G401 (cell line): ENCODE data around the gene PSMB7. TPM values are rescaled to one million over a fixed set of nuclear protein-coding genes. Genes with fewer than 3 reads are reported as not detected.
"Not testable (repeated sequence)": the region's sequence is repeated elsewhere in the genome, so short reads cannot be mapped to it uniquely, and the experiment has no call there.

Experiments used
- DNase-seq: peaks from one replicate; pipeline ENCODE4 v3.0.0-alpha.2; 2015; ENCODE audit warnings: low spot score
- in situ Hi-C: cut with HindIII; loops from 2 replicates; pipeline ENCODE4 v1.10.0; 2016; ENCODE audit warnings: low sequenced_read_pairs, mixed read lengths
- total RNA-seq: library from RNA; depleted of rRNA; stranded (reverse); fragments of >200 nt; shearing (Covaris generic); gene quantifications from 2 replicates; pipeline ENCODE4 v1.2.3, GENCODE V29; 2014

The PSMB7 gene
- total RNA-seq, 1 experiment from 2014 or later, result 196 TPM

DNA sequence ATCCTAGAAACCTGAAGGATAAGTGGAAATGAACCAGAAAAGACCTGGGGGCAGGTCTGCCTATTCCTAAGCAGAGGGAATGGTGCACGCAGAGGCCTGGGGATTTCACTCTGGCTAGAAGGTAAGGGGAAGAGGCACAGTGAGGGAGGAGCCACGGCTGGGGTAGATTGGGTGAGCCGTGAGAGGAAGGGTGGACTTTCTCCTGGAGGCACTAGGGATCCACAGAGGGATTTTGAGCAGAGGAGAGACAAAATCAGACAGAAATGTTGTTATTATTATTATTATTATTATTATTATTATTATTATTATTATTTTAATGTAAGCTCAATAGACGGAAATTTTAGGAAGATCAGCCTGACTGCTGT is 32.0 kb upstream of the PSMB7 start:
- DNase-seq, result no peak
- in situ Hi-C loops, result no loop called here

DNA sequence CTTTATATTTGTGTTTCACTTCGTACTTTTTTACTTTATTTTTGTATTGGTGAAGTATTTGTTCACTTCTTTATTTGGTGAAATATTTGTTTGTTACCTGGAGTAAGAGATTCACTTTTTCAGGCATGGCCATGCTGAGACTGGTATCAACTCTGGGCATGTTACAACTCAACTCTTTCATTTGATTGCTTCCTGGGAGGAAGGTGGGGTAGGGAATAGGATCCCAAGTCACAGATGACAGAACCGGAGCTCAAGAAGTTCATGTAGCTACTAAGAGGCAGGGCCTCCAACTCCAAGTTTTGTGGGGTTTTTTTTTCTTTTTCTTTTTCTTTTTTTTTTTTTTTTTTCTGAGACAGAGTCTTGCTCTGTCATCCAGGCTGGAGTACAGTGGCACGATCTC is 28.9 kb upstream of the PSMB7 start:
- in situ Hi-C loops, result no loop called here
- DNase-seq, result no peak

DNA sequence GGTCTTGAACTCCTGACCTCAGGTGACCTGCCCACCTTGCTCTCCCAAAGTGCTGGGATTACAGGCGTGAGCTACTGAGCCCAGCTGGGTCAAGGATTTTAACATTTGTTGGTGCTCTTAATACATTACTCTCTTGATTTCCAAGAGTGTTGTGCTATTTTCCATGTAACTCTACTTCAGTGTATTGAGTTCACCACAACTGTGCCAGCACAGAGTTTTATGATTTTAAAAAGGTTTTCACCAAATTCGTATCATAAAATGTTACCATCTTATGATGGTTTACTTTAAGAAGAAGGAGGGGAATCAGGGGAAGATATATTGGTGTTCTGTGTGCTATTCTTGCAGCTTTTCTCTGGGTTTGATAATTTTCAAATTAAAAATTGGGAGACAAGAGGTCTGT is 28.4 kb upstream of the PSMB7 start:
- in situ Hi-C loops, result no loop called here
- DNase-seq, result no peak

DNA sequence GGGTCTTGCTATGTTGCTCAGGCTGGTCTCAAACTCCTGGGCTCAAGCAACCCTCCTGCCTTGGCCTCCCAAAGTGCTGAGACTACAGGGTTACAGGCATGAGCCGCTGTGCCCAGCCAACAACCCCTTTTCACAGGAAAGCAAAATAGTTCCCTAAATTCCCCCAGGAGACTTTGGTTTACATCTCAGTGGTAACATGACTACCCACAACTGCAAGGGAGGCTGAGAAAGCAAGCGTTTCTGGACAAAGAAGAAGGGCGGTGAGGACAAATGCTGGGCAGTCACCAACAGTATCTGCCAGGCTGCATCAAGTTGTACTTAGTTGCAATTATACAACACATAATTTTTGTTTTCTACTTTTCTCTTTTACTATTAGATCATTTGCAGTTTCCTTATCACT is 27.6 kb upstream of the PSMB7 start:
- in situ Hi-C loops, result no loop called here
- DNase-seq, result no peak

DNA sequence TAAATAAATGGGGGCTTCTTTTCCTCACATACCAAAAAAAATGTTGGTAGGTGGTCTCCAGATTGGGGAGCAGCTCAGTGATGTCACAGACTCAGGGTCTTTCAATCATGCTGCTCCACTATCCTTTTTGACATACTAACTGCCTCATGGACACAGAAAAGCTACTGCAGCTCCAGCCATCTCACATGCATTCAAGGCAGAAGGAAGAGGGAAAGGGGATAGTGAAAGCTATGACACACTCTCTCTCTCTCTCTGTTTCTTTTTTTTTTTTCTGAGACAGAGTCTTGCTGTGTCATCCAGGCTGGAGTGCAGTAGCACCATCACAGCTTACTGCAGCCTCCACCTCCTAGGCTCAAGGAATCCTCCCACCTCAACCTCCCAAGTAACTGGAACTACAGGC is 27.1 kb upstream of the PSMB7 start:
- no peak for DNase-seq
- in situ Hi-C loops, result no loop called here

DNA sequence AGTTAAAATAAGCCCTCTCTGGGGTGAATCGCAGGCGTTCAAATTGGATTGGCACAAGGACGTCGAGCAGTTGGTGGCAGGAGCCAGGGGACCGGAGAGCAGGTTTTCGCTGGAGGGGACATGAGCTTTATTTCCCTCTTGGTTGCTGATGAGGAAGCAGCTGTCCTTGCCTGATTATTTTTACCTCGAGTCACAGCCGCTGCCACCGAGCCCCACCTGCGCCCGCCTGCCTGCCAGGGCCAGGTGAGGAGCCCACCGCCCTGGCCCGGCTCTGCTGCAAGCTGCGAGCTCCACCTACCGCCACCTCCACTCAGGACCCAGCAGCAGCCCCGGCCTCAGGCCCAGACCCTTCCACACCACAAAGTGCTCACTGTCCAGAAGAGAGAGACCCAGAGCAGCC is 26.0 kb upstream of the PSMB7 start:
- no peak for DNase-seq
- in situ Hi-C loops, result no loop called here

DNA sequence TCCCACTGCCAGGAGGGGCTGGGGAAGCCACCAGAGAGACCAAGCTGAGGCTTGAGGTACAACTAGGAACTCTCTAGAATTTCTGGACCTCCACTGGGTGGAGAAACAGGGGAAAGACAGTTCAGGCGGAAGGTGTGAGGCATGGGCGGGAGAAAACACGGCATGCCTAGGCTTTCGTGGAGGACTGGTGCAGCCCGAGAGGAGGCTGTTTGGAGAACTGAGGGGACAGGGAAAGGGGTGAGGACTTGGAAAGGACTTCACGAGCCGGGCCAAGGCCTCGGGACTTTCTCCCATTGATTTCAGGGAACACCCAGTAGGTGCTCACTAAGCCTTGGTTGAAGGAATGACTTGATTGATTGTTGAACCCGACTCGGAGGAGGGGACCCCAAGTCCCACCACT is 25.5 kb upstream of the PSMB7 start:
- in situ Hi-C loops, result no loop called here
- DNase-seq, result no peak

DNA sequence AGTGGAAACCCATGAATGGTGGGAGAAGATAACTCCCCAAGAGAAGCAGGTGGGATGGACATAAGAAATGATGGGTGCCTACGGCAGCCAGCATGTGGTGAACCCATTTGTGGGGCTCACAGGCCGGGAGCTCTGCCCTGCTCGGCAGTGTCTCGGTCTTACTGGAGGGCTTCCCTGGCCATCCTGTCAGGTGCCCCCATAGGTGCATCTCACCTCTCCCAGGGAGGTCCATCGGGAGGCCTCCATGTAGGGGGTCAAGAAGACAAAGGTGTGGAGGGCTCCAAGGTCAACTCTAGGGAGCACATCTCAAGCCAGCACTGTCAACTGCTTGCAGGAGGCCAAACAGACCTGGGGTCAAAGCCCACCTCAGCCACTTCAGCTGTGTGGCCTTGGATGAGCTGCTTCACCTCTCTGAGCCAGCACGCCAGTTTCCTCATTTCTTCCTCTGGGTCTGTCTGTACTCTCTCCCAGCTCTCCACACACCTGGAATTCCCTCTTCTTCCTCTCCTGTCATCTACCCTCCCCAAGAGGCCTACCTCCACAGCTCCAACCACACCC is 24.5 kb upstream of the PSMB7 start:
- in situ Hi-C loops, result no loop called here
- no peak for DNase-seq

DNA sequence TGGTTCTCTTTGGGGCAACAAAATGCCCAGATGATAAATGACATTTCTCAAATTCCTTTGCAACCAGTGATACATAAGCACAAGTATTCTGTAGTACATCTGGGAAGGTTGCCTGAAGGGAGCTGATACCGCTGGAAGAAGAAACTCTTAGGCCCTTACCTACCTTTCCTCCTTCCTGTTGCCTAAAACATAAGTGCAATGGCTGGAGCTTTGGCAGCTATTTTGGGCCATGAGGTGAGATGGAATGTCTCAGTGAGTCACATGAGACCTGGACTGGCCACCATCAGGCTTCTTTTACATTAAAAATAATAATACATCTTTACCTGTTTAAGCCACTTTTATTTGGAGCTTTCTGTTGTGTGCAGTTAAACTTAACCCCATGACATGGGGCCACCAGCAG is 23.8 kb upstream of the PSMB7 start:
- in situ Hi-C loops, result no loop called here
- DNase-seq, result no peak

DNA sequence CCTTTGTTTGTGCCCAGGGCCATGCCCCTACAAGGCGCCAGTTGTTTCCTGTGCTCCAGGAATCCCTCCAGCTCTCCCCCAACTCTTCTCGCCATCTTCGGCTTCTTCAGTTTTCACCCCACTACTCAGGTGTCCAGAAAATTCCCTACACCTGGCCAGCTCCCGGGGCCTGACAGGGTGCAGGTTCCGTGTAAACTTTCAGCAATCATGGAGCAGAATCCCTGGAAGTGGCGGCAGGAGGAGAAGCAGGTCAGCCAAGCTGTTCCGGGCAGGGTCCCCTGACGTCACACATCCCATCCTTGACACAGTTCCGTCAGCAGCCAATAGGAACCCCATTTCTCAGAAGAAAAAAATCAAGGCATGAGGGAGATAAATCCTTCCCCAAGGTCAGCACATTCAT is 22.8 kb upstream of the PSMB7 start:
- in situ Hi-C loops, result no loop called here
- no peak for DNase-seq

DNA sequence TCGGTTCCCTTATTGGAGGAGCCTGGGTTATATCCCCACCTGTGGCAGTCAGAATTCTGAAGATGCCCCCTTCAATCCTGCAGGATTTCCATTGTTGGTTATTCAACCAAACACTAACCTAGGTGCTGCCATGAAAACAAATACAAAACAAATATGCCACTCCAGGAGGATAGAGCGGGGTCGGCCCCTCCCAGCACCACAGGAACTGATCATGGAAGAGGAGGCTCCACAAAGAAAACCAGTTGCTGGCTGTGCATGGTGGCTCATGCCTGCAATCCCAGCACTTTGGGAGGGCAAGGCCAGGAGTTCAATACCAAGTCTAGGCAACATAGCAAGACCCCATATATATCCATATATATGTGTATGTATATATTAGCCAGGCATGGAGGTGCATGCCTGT is 21.8 kb upstream of the PSMB7 start:
- in situ Hi-C loops, result no loop called here
- no peak for DNase-seq

DNA sequence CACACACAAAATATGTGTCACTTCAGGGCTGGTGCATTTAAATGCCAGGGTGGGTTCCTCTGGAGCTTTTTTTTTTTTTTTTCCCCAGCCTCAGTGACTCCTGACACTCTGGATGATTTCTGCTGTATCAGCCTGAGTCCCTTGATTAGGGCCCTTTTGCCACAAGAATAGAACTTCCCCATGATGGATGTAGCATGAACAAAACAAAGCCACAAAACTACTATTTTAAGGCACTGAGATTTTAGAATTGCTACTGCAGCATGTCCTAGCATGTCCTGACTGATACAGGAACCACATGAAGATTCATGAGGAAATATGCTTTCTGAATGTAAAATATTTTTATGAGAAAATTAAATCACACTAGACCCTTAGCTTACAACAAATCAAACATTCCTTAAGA is 21.1 kb upstream of the PSMB7 start:
- DNase-seq, result no peak
- in situ Hi-C loops, result no loop called here

DNA sequence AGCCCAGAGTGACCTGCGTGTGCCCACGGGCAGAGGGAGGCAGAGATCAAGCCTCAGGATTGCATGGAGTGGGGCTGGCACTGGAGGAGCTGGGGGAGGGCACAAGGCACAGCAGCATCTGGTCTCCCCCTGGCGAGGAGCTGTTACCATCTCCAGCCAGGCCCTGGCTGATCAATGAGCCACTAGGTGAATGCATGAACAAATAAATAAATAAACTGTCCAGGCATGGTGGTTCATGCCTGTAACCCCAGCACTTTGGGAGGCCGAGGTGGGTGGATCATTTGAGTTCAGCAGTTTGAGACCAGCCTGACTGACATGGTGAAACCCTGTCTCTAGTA is 14.3 kb upstream of the PSMB7 start:
- no peak for DNase-seq
- in situ Hi-C loops, result no loop called here

DNA sequence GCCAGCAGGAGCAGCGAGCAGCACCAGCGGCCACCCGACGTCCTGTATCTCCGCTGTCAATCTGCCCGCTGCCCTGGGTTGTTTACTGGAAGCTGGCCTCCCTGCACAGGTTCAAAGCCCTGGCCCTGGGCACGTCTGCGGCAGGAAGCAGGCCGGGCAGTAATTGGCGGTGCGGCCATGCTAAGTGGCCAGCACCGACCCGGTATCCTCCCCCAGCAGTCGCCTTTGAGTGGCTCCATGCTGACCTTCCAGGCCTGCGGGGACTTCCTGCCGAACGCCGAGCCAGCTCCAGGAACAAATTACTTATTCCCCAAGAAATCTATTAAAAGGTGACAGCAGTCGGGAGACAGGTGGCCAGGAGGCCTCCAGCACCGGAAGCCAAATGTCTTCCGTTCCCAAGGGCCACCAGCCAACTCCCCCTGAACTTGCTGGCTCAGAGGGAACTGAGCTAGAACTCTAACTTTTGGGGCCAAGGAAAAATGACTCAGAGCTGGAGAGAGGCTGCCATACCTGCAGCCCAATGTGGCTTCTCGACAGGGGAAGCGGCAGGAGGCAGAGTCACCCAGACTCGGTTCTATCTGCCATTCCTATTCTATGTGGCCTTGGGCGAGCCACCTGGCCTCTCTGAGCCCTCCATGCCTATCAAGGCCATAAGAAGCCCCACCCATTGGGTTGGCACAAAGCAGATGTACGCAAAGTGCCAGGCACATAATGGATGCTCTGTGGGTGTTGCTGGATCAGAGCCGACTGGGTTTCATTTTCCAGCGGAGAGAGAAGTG is 13.7 kb upstream of the PSMB7 start:
- in situ Hi-C loops, result no loop called here
- peak; percentile 93 for DNase-seq

DNA sequence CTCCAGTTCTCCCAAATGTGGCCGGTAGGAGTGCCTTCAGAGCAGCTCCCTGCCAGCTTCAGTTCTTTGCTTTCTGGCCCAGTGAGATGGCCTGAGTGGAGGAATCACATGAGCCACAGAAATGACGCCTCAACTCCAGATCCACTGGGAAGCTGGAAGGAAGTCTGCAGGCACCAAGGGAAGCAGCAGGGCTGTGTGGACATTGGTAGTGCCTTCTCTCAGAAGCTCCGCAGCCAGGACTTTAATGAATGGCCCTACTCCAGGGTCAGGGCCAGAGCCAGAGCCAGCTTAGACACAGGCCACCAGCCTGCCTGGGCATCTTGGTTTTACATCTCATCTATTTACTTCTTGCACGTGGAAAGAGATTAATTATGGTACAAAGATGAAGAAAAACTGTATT is 12.0 kb upstream of the PSMB7 start:
- in situ Hi-C loops, result no loop called here

DNA sequence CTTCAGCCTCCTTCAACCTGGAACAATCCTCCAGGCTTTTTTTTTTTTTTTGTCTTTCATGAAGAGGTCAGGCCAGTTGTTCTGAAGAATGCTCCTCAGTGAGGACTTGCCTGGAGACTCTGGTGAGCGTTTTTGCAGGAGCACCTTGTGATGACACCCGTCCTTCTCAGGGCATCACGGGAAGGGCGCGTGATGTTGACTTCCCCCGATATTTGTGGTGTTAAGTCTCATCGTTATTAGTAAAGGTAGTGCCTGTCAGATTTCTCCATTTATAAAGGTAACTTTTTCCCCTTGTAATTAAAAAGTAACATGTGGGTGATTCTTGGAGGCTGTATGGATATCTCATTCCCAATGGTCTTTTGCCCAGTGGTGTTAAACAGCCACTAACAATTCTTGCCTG is 11.1 kb upstream of the PSMB7 start:
- in situ Hi-C loops, result no loop called here

More for the DNA sequence above, 12.0 kb upstream of the PSMB7 start:
- no peak for DNase-seq

DNA sequence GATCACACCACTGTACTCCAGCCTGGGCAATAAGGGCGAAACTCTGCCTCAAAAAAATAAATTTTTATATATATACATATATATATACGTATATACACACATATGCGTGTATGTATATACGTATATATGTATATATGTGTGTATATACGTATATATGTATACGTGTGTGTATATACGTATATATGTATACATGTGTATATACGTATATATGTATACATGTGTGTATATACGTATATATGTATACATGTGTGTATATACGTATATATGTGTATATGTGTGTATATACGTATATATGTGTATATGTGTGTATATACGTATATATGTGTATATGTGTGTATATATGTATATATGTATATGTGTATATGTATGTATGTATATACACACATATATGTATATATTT is 10.5 kb upstream of the PSMB7 start:
- DNase-seq, in situ Hi-C loops: not testable (repeated sequence)

More for the DNA sequence above, 11.1 kb upstream of the PSMB7 start:
- DNase-seq, result no peak

DNA sequence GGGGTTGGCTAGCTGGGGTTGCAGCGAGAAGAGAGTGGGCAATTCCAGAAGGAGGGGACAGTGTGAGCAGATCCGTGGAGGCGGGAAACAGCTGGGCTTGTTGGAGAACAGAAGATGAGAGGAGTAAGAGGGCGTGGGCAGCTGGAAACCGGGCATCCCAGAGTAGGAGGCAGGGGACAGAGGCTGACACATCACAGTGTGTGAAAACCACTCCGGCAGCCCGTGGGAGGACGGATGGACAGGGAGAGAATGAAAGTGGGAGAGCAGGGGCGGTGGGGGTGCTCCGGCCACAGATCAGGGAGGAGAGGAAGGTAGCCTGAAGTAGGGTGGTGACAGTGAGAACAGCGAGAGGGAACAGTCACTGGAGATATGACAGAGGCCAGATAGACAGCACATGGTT is 8.3 kb upstream of the PSMB7 start:
- no peak for DNase-seq
- in situ Hi-C loops, result no loop called here

DNA sequence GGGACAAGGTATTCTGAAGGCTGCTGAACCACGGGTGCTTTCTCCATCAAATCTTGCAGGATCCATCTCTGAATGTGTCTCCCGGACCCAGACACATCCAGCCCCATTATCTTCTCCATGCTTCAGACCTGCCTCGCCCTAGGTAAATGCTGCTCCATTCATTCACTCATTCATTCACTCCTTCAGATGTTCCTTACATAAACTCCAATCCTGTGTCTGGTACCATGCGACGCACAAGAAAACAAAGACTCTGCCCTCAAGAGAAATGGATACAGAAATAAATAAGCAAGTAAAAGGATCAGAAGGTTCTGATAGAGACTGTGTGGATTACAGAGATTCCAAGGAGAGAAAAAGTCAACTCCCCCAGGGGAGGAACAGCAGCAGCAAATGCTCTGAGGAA is 7.9 kb upstream of the PSMB7 start:
- in situ Hi-C loops, result no loop called here

DNA sequence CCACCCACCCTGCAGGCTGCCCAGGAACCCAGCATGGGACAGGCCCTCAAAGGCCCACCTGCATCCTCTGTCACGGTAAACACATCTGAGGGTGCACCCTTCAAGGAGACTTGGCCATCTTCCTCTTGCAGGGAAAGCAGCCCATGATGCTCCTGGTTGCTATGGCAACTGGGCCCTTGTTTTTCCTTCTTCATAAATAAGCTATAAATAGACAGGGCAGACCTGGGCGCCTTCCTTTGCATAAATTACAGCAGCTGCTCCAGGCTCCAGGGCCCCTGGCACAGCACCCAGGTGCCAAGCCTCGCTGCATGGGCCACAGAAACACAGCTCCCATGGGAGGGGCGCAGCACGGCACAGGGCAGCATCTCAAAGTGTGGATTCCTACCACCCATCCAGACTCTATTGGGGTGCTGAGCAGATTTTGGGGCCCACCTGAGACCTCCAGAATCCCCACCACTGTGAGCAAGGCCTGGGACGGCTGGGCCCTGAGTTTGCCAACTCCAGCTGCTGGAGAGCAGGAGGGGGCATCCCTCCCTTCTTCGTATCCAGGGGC is 5.8 kb upstream of the PSMB7 start:
- in situ Hi-C loops, result no loop called here
- DNase-seq, result peak; percentile 86

More for the DNA sequence above, 7.9 kb upstream of the PSMB7 start:
- no peak for DNase-seq

DNA sequence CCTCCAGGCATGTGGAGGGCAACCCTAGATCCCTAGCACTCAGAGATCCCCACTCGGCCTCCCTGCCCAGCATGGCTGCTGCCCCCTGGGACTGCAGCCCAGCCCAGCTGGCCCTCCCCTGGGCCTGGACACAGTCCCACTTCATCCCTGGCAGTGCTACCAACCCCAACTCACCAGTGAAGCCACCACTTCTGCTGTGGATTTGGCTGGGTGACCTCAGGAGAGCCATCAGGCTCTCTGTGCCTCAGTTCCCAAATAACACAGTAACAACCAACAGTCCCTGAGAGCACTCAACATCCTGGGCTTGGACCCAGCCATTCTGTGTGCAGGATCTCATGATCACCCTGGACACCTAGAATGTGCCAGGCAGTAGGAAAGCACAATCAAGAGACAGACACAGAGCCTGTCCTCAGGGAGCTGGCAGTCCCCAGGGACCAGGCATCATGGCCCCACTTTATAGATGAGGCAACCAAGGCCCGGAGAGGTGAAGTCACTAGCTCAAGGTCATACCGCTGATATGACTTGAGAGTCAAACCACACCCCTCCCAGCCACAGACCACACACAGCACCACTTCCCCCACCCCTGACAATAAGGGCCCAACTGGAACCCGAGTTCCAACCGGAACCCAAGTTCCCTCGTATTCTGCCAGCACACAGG is 4.7 kb upstream of the PSMB7 start:
- in situ Hi-C loops, result no loop called here
- DNase-seq, result no peak
